HepG2 (cell line): Measurements from ENCODE around the gene PHF5A. TPM values are rescaled to one million over a fixed set of nuclear protein-coding genes. Genes with fewer than 3 reads are reported as not detected.

Experiments used
- HCFC1 ChIP-seq: fragments of 150-350 bp; IDR thresholded peaks from 2 replicates; pipeline ENCODE4 v1.6.1; 2014; ENCODE audit warnings: low read depth, low read length
- HNF1A ChIP-seq, 2 experiments: sonication (generic) in 1 of 2; formaldehyde crosslinking in 1 of 2; IDR thresholded peaks; 2 replicates each; pipeline versions ENCODE4 v1.4.0 to v1.6.1; 2016 to 2020; ENCODE audit warnings: borderline replicate concordance in 1 of 2, low read depth in 1 of 2, mild to moderate bottlenecking in 1 of 2, missing genetic modification reagents in 1 of 2
- NR1H2 ChIP-seq: sonication (generic); formaldehyde crosslinking; IDR thresholded peaks from 2 replicates; pipeline ENCODE4 v1.8.1; 2022; ENCODE audit warnings: low read depth, missing genetic modification reagents, borderline replicate concordance
- PAXIP1 ChIP-seq: sonication (generic); formaldehyde crosslinking; conservative IDR thresholded peaks from 2 replicates; pipeline ENCODE4 v1.4.0; 2020; ENCODE audit warnings: mild to moderate bottlenecking, missing genetic modification reagents, moderate library complexity
- SIX1 ChIP-seq: sonication (generic); formaldehyde crosslinking; IDR thresholded peaks from 2 replicates; pipeline ENCODE4 v1.4.0; 2020; ENCODE audit warnings: missing genetic modification reagents, borderline replicate concordance
- ZNF574 ChIP-seq: sonication (generic); formaldehyde crosslinking; IDR thresholded peaks from 2 replicates; pipeline ENCODE4 v1.4.0; 2020; ENCODE audit warnings: missing genetic modification reagents
- polyA plus RNA-seq, 8 experiments: library from polyadenylated mRNA; depleted of rRNA in 3 of 8; stranded (reverse) in 7 of 8; unstranded in 1 of 8; fragments of >200 nt; fragmentation: Illumina TruSeq in 4 of 8; extraction: Trizol in 4 of 8; gene quantifications; 2 replicates each; pipeline versions ENCODE4 v1.2.1 to v1.2.3, GENCODE V29; 2011 to 2016; ENCODE audit warnings: low read depth in 4 of 8, missing spikeins in 1 of 8, mixed read lengths in 1 of 8; ENCODE audit not compliant: insufficient read depth in 1 of 8
- total RNA-seq, 5 experiments: library from RNA; depleted of rRNA; stranded (reverse); fragments of >200 nt; fragmentation: Illumina TruSeq; extraction: Trizol; gene quantifications; 2 replicates each; pipeline ENCODE4 v1.2.3, GENCODE V29; 2016; ENCODE audit warnings: low read depth in 1 of 5

The PHF5A gene
- total and polyA plus RNA-seq, 2 of the 13 experiments (the other 11 are each of a cell fraction or from before 2014, with no cell fraction given) = 56.6 to 105 TPM

- no peak for TF ChIP-seq HNF1A (IDR thresholded peaks at IDR 0.05; ENCODE audit: low read depth)
- no peak for TF ChIP-seq HNF1A (CRISPR knock-in tag; IDR thresholded peaks at IDR 0.05; ENCODE audit: borderline replicate concordance)
- no peak for TF ChIP-seq HCFC1
- TF ChIP-seq SIX1 (CRISPR knock-in tag) = no peak
- TF ChIP-seq NR1H2 (CRISPR knock-in tag) = no peak
- no peak for TF ChIP-seq ZNF574
- no peak for TF ChIP-seq PAXIP1 (CRISPR knock-in tag)
These were observed 10.0 kb upstream of the PHF5A start (continued) for GRCh38 chr22:41478473-41478872.
